NK-92 (cell line): Measurements from ENCODE around the gene DBET.
"Not testable (repeated sequence)": the region's sequence is repeated elsewhere in the genome, so short reads cannot be mapped to it uniquely, and the experiment has no call there.

Experiments used
- DNase-seq: peaks from one replicate; lab custom pipeline; 2025; ENCODE audit not compliant: unreplicated experiment; lab: John Stamatoyannopoulos, UW

Gene DBET

GRCh38 chr4:190064342-190064741 is at the start of gene DBET:
DBET (plus strand) TSS chr4:190064502.
- DNase-seq = not testable (repeated sequence)

- no peak for DNase-seq
Measured at GRCh38 chr4:190014771-190015537, 49.3 kb upstream of the DBET start.

GRCh38 chr4:190015538-190016368 is 48.5 kb upstream of the DBET start:
- no peak for DNase-seq

- no peak for DNase-seq
Measured at GRCh38 chr4:190016369-190017289, 47.7 kb upstream of the DBET start.

- DNase-seq = no peak
Measured at GRCh38 chr4:190017357-190018200, 46.7 kb upstream of the DBET start.

- no peak for DNase-seq
Measured at GRCh38 chr4:190018201-190018920, 45.9 kb upstream of the DBET start.

- no peak for DNase-seq
Measured at GRCh38 chr4:190019023-190019858, 45.1 kb upstream of the DBET start.

- not testable (repeated sequence) for DNase-seq
Measured at GRCh38 chr4:190019859-190020463, 44.3 kb upstream of the DBET start.

- no peak for DNase-seq
Measured at GRCh38 chr4:190020790-190021717, 43.2 kb upstream of the DBET start.

- not testable (repeated sequence) for DNase-seq
Measured at GRCh38 chr4:190021973-190022372, 42.3 kb upstream of the DBET start.

- DNase-seq = not testable (repeated sequence)
Measured at GRCh38 chr4:190022614-190023281, 41.6 kb upstream of the DBET start.

GRCh38 chr4:190027156-190027555 is 37.1 kb upstream of the DBET start, which contains the start of gene FRG2:
FRG2 (minus strand) TSS chr4:190027256; CDS start chr4:190027204, 52 bp downstream.
- DNase-seq = not testable (repeated sequence)

- not testable (repeated sequence) for DNase-seq
Measured at GRCh38 chr4:190031264-190031663, 33.0 kb upstream of the DBET start.

- not testable (repeated sequence) for DNase-seq
Measured at GRCh38 chr4:190037704-190038388, 26.5 kb upstream of the DBET start.

GRCh38 chr4:190040873-190041272 is 23.4 kb upstream of the DBET start:
- DNase-seq = not testable (repeated sequence)

- DNase-seq = not testable (repeated sequence)
Measured at GRCh38 chr4:190047627-190048026, 16.7 kb upstream of the DBET start.
